AG08396 (cell line): ENCODE data around the gene MYADM.

Source experiments
- DNase-seq: peaks from one replicate; pipeline ENCODE4 v3.0.0; 2012; ENCODE audit warnings: low spot score, mixed read lengths

The MYADM gene

GRCh38 chr19:53885036-53885435, 17.4 kb downstream of the MYADM start:
- DNase-seq, result no peak

- no peak for DNase-seq
These were observed 24.8 kb downstream of the MYADM start for GRCh38 chr19:53892301-53892980.

- DNase-seq, result no peak
These were observed 25.3 kb downstream of the MYADM start for GRCh38 chr19:53892981-53893325.

- no peak for DNase-seq
These were observed 27.0 kb downstream of the MYADM start for GRCh38 chr19:53894707-53895106.

- no peak for DNase-seq
These were observed 29.0 kb downstream of the MYADM start for GRCh38 chr19:53896682-53897081.

- no peak for DNase-seq
These were observed 29.8 kb downstream of the MYADM start for GRCh38 chr19:53897459-53897858.

- DNase-seq, result no peak
These were observed 30.5 kb downstream of the MYADM start for GRCh38 chr19:53898166-53898565.

- DNase-seq, result no peak
These were observed 31.1 kb downstream of the MYADM start for GRCh38 chr19:53898636-53899341.

GRCh38 chr19:53900191-53900860, 32.6 kb downstream of the MYADM start:
- DNase-seq, result no peak

- DNase-seq, result no peak
These were observed 35.5 kb downstream of the MYADM start for GRCh38 chr19:53903055-53903680.

- no peak for DNase-seq
These were observed 37.2 kb downstream of the MYADM start for GRCh38 chr19:53904909-53905308.

GRCh38 chr19:53905787-53906186, 38.1 kb downstream of the MYADM start:
- no peak for DNase-seq

- peak; percentile 88 for DNase-seq
These were observed 38.8 kb downstream of the MYADM start for GRCh38 chr19:53906211-53907192.

- DNase-seq, result no peak
These were observed 39.5 kb downstream of the MYADM start for GRCh38 chr19:53907193-53907581.

- DNase-seq, result no peak
These were observed 40.0 kb downstream of the MYADM start for GRCh38 chr19:53907690-53908089.

- peak; percentile 81 for DNase-seq
These were observed 40.6 kb downstream of the MYADM start for GRCh38 chr19:53908106-53908934.

- peak; percentile 61 for DNase-seq
These were observed 41.3 kb downstream of the MYADM start, which contains the start of gene CACNG7 for GRCh38 chr19:53908935-53909415. TSS of gene CACNG7 (plus strand) at chr19:53909278. CDS start at chr19:53912832, 3,554 bp downstream.

GRCh38 chr19:53909471-53910169, 41.9 kb downstream of the MYADM start:
- no peak for DNase-seq

GRCh38 chr19:53910170-53910518, 42.5 kb downstream of the MYADM start:
- DNase-seq, result no peak

GRCh38 chr19:53912653-53913052, 45.0 kb downstream of the MYADM start:
- no peak for DNase-seq
